MG63 (cell line): ENCODE measurements around the gene OR8D1. TPM values are rescaled to one million over a fixed set of nuclear protein-coding genes. Genes with fewer than 3 reads are reported as not detected.
"Not testable (repeated sequence)": the region's sequence is repeated elsewhere in the genome, so short reads cannot be mapped to it uniquely, and the experiment has no call there.

ENCODE experiments used
- DNase-seq: peaks from one replicate; pipeline ENCODE4 v3.0.0-alpha.2; 2020
- H3K27me3 ChIP-seq: fragments of 250-450 bp; sonication (Bioruptor Pico); 2 replicates; pipeline ENCODE4 v1.5.1; 2020; ENCODE audit warnings: mild to moderate bottlenecking, moderate library complexity
- H3K36me3 ChIP-seq: fragments of 250-450 bp; sonication (Bioruptor Pico); 2 replicates; pipeline ENCODE4 v1.5.1; 2020; ENCODE audit warnings: mild to moderate bottlenecking, moderate library complexity
- H3K4me3 ChIP-seq: fragments of 250-450 bp; sonication (Bioruptor Pico); 2 replicates; pipeline ENCODE4 v1.5.1; 2020; ENCODE audit warnings: mild to moderate bottlenecking, moderate library complexity
- H3K9me3 ChIP-seq: fragments of 250-450 bp; sonication (Bioruptor Pico); 2 replicates; pipeline ENCODE4 v1.5.1; 2020; ENCODE audit warnings: mild to moderate bottlenecking, moderate library complexity
- total RNA-seq: library from RNA; depleted of rRNA; stranded (reverse); fragments of >200 nt; shearing (Covaris generic); gene quantifications from 2 replicates; pipeline ENCODE4 v1.2.3, GENCODE V29; 2014; ENCODE audit warnings: low replicate concordance

The OR8D1 gene
- total RNA-seq, 1 experiment from 2014 or later, result not detected

- no peaks in the 10 kb centered on the region; the same call in 1 of the 2 replicates for H3K9me3 ChIP-seq
- no peak overlapping the region for H3K4me3 ChIP-seq
- no peaks in the 10 kb centered on the region for H3K27me3 ChIP-seq
- no peak for DNase-seq
- H3K36me3 ChIP-seq, result no peaks in the 10 kb centered on the region
These were observed 11.2 kb downstream of the OR8D1 start for GRCh38 chr11:124302347-124303125.

- Histone ChIP-seq H3K27me3 (no peaks in the 10 kb centered on the region), H3K36me3 (no peaks in the 10 kb centered on the region), H3K4me3 (no peak overlapping the region), H3K9me3 (no peaks in the 10 kb centered on the region; the same call in 1 of the 2 replicates)
- no peak for DNase-seq
These were observed 12.2 kb downstream of the OR8D1 start for GRCh38 chr11:124301548-124301947.

GRCh38 chr11:124297921-124298320 is 15.8 kb downstream of the OR8D1 start:
- H3K27me3 ChIP-seq, result no peaks in the 10 kb centered on the region
- no peaks in the 10 kb centered on the region; the same call in 1 of the 2 replicates for H3K9me3 ChIP-seq
- H3K4me3 ChIP-seq, result no peak overlapping the region
- no peaks in the 10 kb centered on the region for H3K36me3 ChIP-seq
- no peak for DNase-seq

- Histone ChIP-seq H3K36me3 (no peaks in the 10 kb centered on the region), H3K27me3 (no peaks in the 10 kb centered on the region)
These were observed 17.7 kb downstream of the OR8D1 start for GRCh38 chr11:124296016-124296415.

GRCh38 chr11:124294687-124295086 is 19.1 kb downstream of the OR8D1 start:
- Histone ChIP-seq H3K36me3 (no peaks in the 10 kb centered on the region), H3K27me3 (no peaks in the 10 kb centered on the region)
- DNase-seq, result no peak

More at GRCh38 chr11:124296016-124296415, 17.7 kb downstream of the OR8D1 start:
- Histone ChIP-seq H3K4me3 (no peak overlapping the region), H3K9me3 (no peaks in the 10 kb centered on the region; the same call in 1 of the 2 replicates)
- DNase-seq, result no peak

GRCh38 chr11:124285610-124286344 is 28.0 kb downstream of the OR8D1 start:
- H3K27me3 ChIP-seq, result no peaks in the 10 kb centered on the region
- H3K9me3 ChIP-seq, result peaks cover 14% of the 10 kb centered on the region; the same call in 1 of the 2 replicates
- no peak overlapping the region for H3K4me3 ChIP-seq
- no peaks in the 10 kb centered on the region for H3K36me3 ChIP-seq
- DNase-seq, result peak; percentile 55

More at GRCh38 chr11:124294687-124295086, 19.1 kb downstream of the OR8D1 start:
- H3K4me3 ChIP-seq, result no peak overlapping the region
- H3K9me3 ChIP-seq, result 0 out of 2 replicates have a peak, but pooled peaks cover 5% of the 10 kb centered on the region

- Histone ChIP-seq H3K27me3 (no peaks in the 10 kb centered on the region), H3K36me3 (no peaks in the 10 kb centered on the region), H3K9me3 (no peaks in the 10 kb centered on the region), H3K4me3 (no peak overlapping the region)
- DNase-seq, result no peak
These were observed 35.5 kb downstream of the OR8D1 start for GRCh38 chr11:124278261-124278660.

- H3K9me3 ChIP-seq, result no peaks in the 10 kb centered on the region
- no peaks in the 10 kb centered on the region for H3K27me3 ChIP-seq
- DNase-seq, result no peak
- H3K4me3 ChIP-seq, result no peak overlapping the region
- no peaks in the 10 kb centered on the region for H3K36me3 ChIP-seq
These were observed 35.9 kb downstream of the OR8D1 start for GRCh38 chr11:124277804-124278203.

GRCh38 chr11:124277207-124277606 is 36.5 kb downstream of the OR8D1 start:
- Histone ChIP-seq H3K27me3 (no peaks in the 10 kb centered on the region), H3K9me3 (no peaks in the 10 kb centered on the region), H3K36me3 (no peaks in the 10 kb centered on the region), H3K4me3 (no peak overlapping the region)
- no peak for DNase-seq

GRCh38 chr11:124276081-124276480 is 37.7 kb downstream of the OR8D1 start:
- H3K36me3 ChIP-seq, result no peaks in the 10 kb centered on the region
- H3K27me3 ChIP-seq, result no peaks in the 10 kb centered on the region
- no peaks in the 10 kb centered on the region for H3K9me3 ChIP-seq
- no peak overlapping the region for H3K4me3 ChIP-seq
- DNase-seq, result no peak

GRCh38 chr11:124274000-124274399 is 39.7 kb downstream of the OR8D1 start:
- no peak overlapping the region for H3K4me3 ChIP-seq
- DNase-seq, result no peak
- H3K27me3 ChIP-seq, result no peaks in the 10 kb centered on the region
- no peaks in the 10 kb centered on the region for H3K9me3 ChIP-seq
- no peaks in the 10 kb centered on the region for H3K36me3 ChIP-seq

- DNase-seq, H3K36me3 ChIP-seq, H3K4me3 ChIP-seq, H3K27me3 ChIP-seq, H3K9me3 ChIP-seq: not testable (repeated sequence)
These were observed 42.9 kb downstream of the OR8D1 start for GRCh38 chr11:124270886-124271285.

GRCh38 chr11:124265041-124265440 is 48.7 kb downstream of the OR8D1 start:
- H3K9me3 ChIP-seq, DNase-seq, H3K36me3 ChIP-seq, H3K4me3 ChIP-seq, H3K27me3 ChIP-seq: not testable (repeated sequence)

- Histone ChIP-seq H3K36me3 (no peaks in the 10 kb centered on the region), H3K27me3 (peaks cover 14% of the 10 kb centered on the region), H3K4me3 (no peak within 1 kb of the TSS), H3K9me3 (no peaks in the 10 kb centered on the region)
- no peak for DNase-seq
These were observed 57.7 kb downstream of the OR8D1 start, which contains the start of gene OR8G5 for GRCh38 chr11:124256076-124256475. Gene OR8G5 (plus strand): TSS chr11:124256376. CDS start chr11:124264932, 8,556 bp downstream.
